Ishikawa (cell line): ENCODE measurements around the gene PAK6.
A peak's percentile ranks its signal among the peaks of the same experiment; 100 is the strongest.

Experiments
- CEBPB ChIP-seq: IDR thresholded peaks from 2 replicates; pipeline ENCODE4 v1.6.1; 2012
- CREB1 ChIP-seq: IDR thresholded peaks from 2 replicates; pipeline ENCODE4 v1.6.1; 2012; ENCODE audit warnings: low read depth
- EGR1 ChIP-seq: IDR thresholded peaks from 2 replicates; pipeline ENCODE4 v1.6.1; 2012
- EP300 ChIP-seq: IDR thresholded peaks from 2 replicates; pipeline ENCODE4 v1.6.1; 2012; ENCODE audit warnings: borderline replicate concordance
- FOXM1 ChIP-seq: IDR thresholded peaks from 2 replicates; pipeline ENCODE4 v1.6.1; 2012; ENCODE audit warnings: low read depth, borderline replicate concordance
- MAX ChIP-seq: IDR thresholded peaks from 2 replicates; pipeline ENCODE4 v1.6.1; 2012
- NFIC ChIP-seq: IDR thresholded peaks from 2 replicates; pipeline ENCODE4 v1.6.1; 2012
- RAD21 ChIP-seq: IDR thresholded peaks from 2 replicates; pipeline ENCODE4 v1.6.1; 2012; ENCODE audit warnings: low read depth
- REST ChIP-seq: IDR thresholded peaks from 2 replicates; pipeline ENCODE4 v1.6.1; 2012; ENCODE audit warnings: low read depth, mild to moderate bottlenecking
- TAF1 ChIP-seq: IDR thresholded peaks from 2 replicates; pipeline ENCODE4 v1.6.1; 2012; ENCODE audit warnings: low read depth, mild to moderate bottlenecking
- TCF12 ChIP-seq: IDR thresholded peaks from 2 replicates; pipeline ENCODE4 v1.6.1; 2012; ENCODE audit warnings: low read depth
- TEAD4 ChIP-seq: IDR thresholded peaks from 2 replicates; pipeline ENCODE4 v1.6.1; 2012
- USF1 ChIP-seq: IDR thresholded peaks from 2 replicates; pipeline ENCODE4 v1.6.1; 2012
- YY1 ChIP-seq: IDR thresholded peaks from 2 replicates; pipeline ENCODE4 v1.6.1; 2012; ENCODE audit warnings: low read depth
- ZBTB7A ChIP-seq: IDR thresholded peaks from 2 replicates; pipeline ENCODE4 v1.6.1; 2012; ENCODE audit warnings: low read depth

The PAK6 gene

GRCh38 chr15:40276927-40277326 lies 38.1 kb downstream of the PAK6 start:
- TF ChIP-seq YY1 (no peak), TCF12 (no peak), ZBTB7A (no peak), EP300 (no peak), REST (no peak), USF1 (no peak), CREB1 (no peak), NFIC (no peak), FOXM1 (no peak), TAF1 (no peak), EGR1 (no peak), RAD21 (no peak), TEAD4 (no peak), CEBPB (no peak)

GRCh38 chr15:40277471-40277870 lies 38.6 kb downstream of the PAK6 start:
- no peak for TF ChIP-seq MAX
- no peak for TF ChIP-seq NFIC
- TF ChIP-seq ZBTB7A, result no peak
- no peak for TF ChIP-seq TEAD4
- TF ChIP-seq EGR1, result no peak
- no peak for TF ChIP-seq TCF12
- no peak for TF ChIP-seq USF1
- TF ChIP-seq REST, result no peak
- TF ChIP-seq CREB1, result no peak

- TF ChIP-seq TAF1 (no peak), TEAD4 (no peak), FOXM1 (no peak), USF1 (no peak), CEBPB (no peak), YY1 (no peak), EGR1 (no peak), TCF12 (no peak), MAX (no peak), CREB1 (no peak), NFIC (no peak), ZBTB7A (no peak), REST (no peak)
Observed at GRCh38 chr15:40278026-40278425, 39.2 kb downstream of the PAK6 start.

- TF ChIP-seq NFIC (no peak), TEAD4 (no peak), YY1 (no peak), TCF12 (no peak), RAD21 (peak; percentile 89), EGR1 (no peak), CREB1 (no peak), EP300 (no peak), USF1 (no peak), TAF1 (no peak), REST (no peak), FOXM1 (no peak), MAX (0 out of 2 replicates have a peak, but pooled peaks have one; percentile 33), ZBTB7A (no peak)
Observed at GRCh38 chr15:40279437-40280141, 40.7 kb downstream of the PAK6 start.
